Measurements from ENCODE around the gene DEFB123. TPM values are rescaled to one million over a fixed set of nuclear protein-coding genes. Genes with fewer than 3 reads are reported as not detected.

DEFB123 gene
- total and polyA plus RNA-seq, 7 experiments from 2014 or later: not detected

- no peak overlapping the region for H3K27ac Mint-ChIP-seq
- Histone ChIP-seq H3K4me1 (ENCODE audit: control insufficient read depth in 2 of 2, insufficient read depth in 2 of 2, low read length in 2 of 2) (no peaks in the 10 kb centered on the region), H3K36me3 (ENCODE audit: control insufficient read depth in 2 of 3, insufficient read depth in 3 of 3, low read length in 3 of 3) (no peaks in the 10 kb centered on the region), H3K4me3 (ENCODE audit: low read length) (no peak overlapping the region), H3K27ac (ENCODE audit: low read depth, low read length) (no peak overlapping the region), H3K27me3 (ENCODE audit: control insufficient read depth in 2 of 2, insufficient read depth in 2 of 2, low read length in 2 of 2) (peaks cover 0 to 4% of the 10 kb centered on the region in 2 donors), H3K9me3 (ENCODE audit: control insufficient read depth in 2 of 3, low read length in 3 of 3) (no peaks in the 10 kb centered on the region)
- peaks cover 10 to 24% (median 18%) of the 10 kb centered on the region in 5 donors for H3K27me3 Mint-ChIP-seq
- peaks cover 0 to 5% (median 0%) of the 10 kb centered on the region in 7 donors for H3K4me1 Mint-ChIP-seq
- intact Hi-C loops (cut with micrococcal nuclease): no loop called here
- DNase-seq: no peak
- POLR2A ChIA-PET: no interaction called here
- CTCF ChIA-PET: no interaction called here
- ATAC-seq: no peak
- H3K36me3 Mint-ChIP-seq: peaks cover 0 to 3% (median 0%) of the 10 kb centered on the region in 5 donors
- no peaks in the 10 kb centered on the region for H3K9me3 Mint-ChIP-seq
- no peak overlapping the region for H3K4me3 Mint-ChIP-seq
These were observed 56.4 kb downstream of the DEFB123 start for GRCh38 chr20:31496761-31497295.

GRCh38 chr20:31497838-31498540 lies 57.6 kb downstream of the DEFB123 start:
- intact Hi-C loops (cut with micrococcal nuclease): no loop called here
- peak overlapping the region in 1 of 10 donors; percentile 20 for H3K4me3 Mint-ChIP-seq
- ChIA-PET POLR2A (no interaction called here), CTCF (no interaction called here)
- no peak for DNase-seq
- Histone ChIP-seq H3K9me3 (ENCODE audit: control insufficient read depth in 2 of 3, low read length in 3 of 3) (no peaks in the 10 kb centered on the region), H3K27me3 (ENCODE audit: control insufficient read depth in 2 of 2, insufficient read depth in 2 of 2, low read length in 2 of 2) (peaks cover 0 to 4% of the 10 kb centered on the region in 2 donors), H3K36me3 (ENCODE audit: control insufficient read depth in 2 of 3, insufficient read depth in 3 of 3, low read length in 3 of 3) (no peaks in the 10 kb centered on the region), H3K27ac (ENCODE audit: low read depth, low read length) (no peak overlapping the region), H3K4me1 (ENCODE audit: control insufficient read depth in 2 of 2, insufficient read depth in 2 of 2, low read length in 2 of 2) (no peaks in the 10 kb centered on the region), H3K4me3 (ENCODE audit: low read length) (no peak overlapping the region)
- no peak overlapping the region for H3K27ac Mint-ChIP-seq
- peaks cover 0 to 3% (median 0%) of the 10 kb centered on the region in 5 donors for H3K36me3 Mint-ChIP-seq
- ATAC-seq: no peak
- H3K4me1 Mint-ChIP-seq: peaks cover 0 to 5% (median 3%) of the 10 kb centered on the region in 7 donors
- no peaks in the 10 kb centered on the region for H3K9me3 Mint-ChIP-seq
- peaks cover 10 to 24% (median 20%) of the 10 kb centered on the region in 5 donors for H3K27me3 Mint-ChIP-seq

Other genes starting within 250 kb of the DEFB123 start
- not detected for gene DEFB115, start 183.0 kb upstream of the DEFB123 start, total RNA-seq
- gene DEFB115, start 183.0 kb upstream of the DEFB123 start, polyA plus RNA-seq: not detected
- not detected for gene DEFB116, start 132.0 kb upstream of the DEFB123 start, total RNA-seq
- gene DEFB116, start 132.0 kb upstream of the DEFB123 start, polyA plus RNA-seq: not detected
- gene DEFB118, start 72.0 kb upstream of the DEFB123 start, total RNA-seq: not detected
- not detected for gene DEFB118, start 72.0 kb upstream of the DEFB123 start, polyA plus RNA-seq
- not detected for gene DEFB119, start 50.0 kb upstream of the DEFB123 start, total RNA-seq
- gene DEFB119, start 50.0 kb upstream of the DEFB123 start, polyA plus RNA-seq: not detected
- gene DEFB121, start 34.4 kb upstream of the DEFB123 start, total RNA-seq: not detected
- not detected for gene DEFB121, start 34.4 kb upstream of the DEFB123 start, polyA plus RNA-seq
- gene DEFB124, start 34.5 kb downstream of the DEFB123 start, total RNA-seq: not detected
- not detected for gene DEFB124, start 34.5 kb downstream of the DEFB123 start, polyA plus RNA-seq
- gene REM1, start 34.7 kb downstream of the DEFB123 start, total RNA-seq: not detected
- not detected for gene REM1, start 34.7 kb downstream of the DEFB123 start, polyA plus RNA-seq
- gene HM13, start 73.8 kb downstream of the DEFB123 start, total RNA-seq: 100 to 1,000 TPM; 102 to 197 (median 133) TPM
- gene HM13, start 73.8 kb downstream of the DEFB123 start, polyA plus RNA-seq: 100 to 1,000 TPM; 109 to 140 TPM
- gene ID1, start 164.7 kb downstream of the DEFB123 start, total RNA-seq: 10 to 100 TPM in 1 of 5 experiments, 1 to 10 TPM in 1, under 1 TPM in 3; 0.41 to 16.9 (median 0.62) TPM
- gene ID1, start 164.7 kb downstream of the DEFB123 start, polyA plus RNA-seq: not detected
- gene COX4I2, start 197.3 kb downstream of the DEFB123 start, total RNA-seq: not detected
- gene COX4I2, start 197.3 kb downstream of the DEFB123 start, polyA plus RNA-seq: not detected